Liver (tissue), 9 donors: ENCODE data around the gene NXPE1. TPM values are rescaled to one million over a fixed set of nuclear protein-coding genes. Genes with fewer than 3 reads are reported as not detected.

Experiments used
- DNase-seq: peaks from one replicate; pipeline ENCODE4 v3.0.0-alpha.2; 2017; ENCODE audit warnings: low spot score
- H3K27ac ChIP-seq, 2 donors: one replicate each; pipeline ENCODE4 v1.7.0; 2013; ENCODE audit warnings: inconsistent platforms in 2 of 2, low read length in 2 of 2, control low read depth in 1 of 2, low read depth in 1 of 2, mild to moderate bottlenecking in 1 of 2
- H3K27me3 ChIP-seq, 4 donors: one replicate each; pipeline versions ENCODE4 v1.6.1 to v1.7.0; 2013; ENCODE audit warnings: low read length in 3 of 4, inconsistent platforms in 1 of 4, mild to moderate bottlenecking in 1 of 4, moderate library complexity in 1 of 4; ENCODE audit not compliant: control insufficient read depth in 4 of 4, insufficient read depth in 4 of 4
- H3K36me3 ChIP-seq, 4 donors: one replicate each; pipeline versions ENCODE4 v1.6.1 to v1.7.0; 2013; ENCODE audit warnings: low read length in 3 of 4, mild to moderate bottlenecking in 3 of 4, low read depth in 1 of 4, moderate library complexity in 1 of 4; ENCODE audit not compliant: control insufficient read depth in 4 of 4, insufficient read depth in 3 of 4
- H3K4me1 ChIP-seq, 4 donors: one replicate each; pipeline versions ENCODE4 v1.6.1 to v1.7.0; 2013; ENCODE audit warnings: low read length in 3 of 4, mild to moderate bottlenecking in 3 of 4, moderate library complexity in 1 of 4; ENCODE audit not compliant: control insufficient read depth in 4 of 4, insufficient read depth in 4 of 4
- H3K4me3 ChIP-seq, 3 donors: one replicate each; pipeline versions ENCODE4 v1.6.1 to v1.7.0; 2013; ENCODE audit warnings: low read length in 3 of 3, control low read depth in 1 of 3, low read depth in 1 of 3, mild to moderate bottlenecking in 1 of 3
- H3K9ac ChIP-seq, 2 donors: one replicate each; pipeline ENCODE4 v1.7.0; 2013; ENCODE audit warnings: low read length in 2 of 2, mild to moderate bottlenecking in 2 of 2, moderate library complexity in 2 of 2, control low read depth in 1 of 2, low read depth in 1 of 2
- H3K9me3 ChIP-seq, 4 donors: one replicate each; pipeline versions ENCODE4 v1.6.1 to v1.7.0; 2013; ENCODE audit warnings: low read length in 3 of 4; ENCODE audit not compliant: control insufficient read depth in 4 of 4
- ATF3 ChIP-seq: IDR thresholded peaks from 2 replicates; pipeline ENCODE4 v1.6.1; 2016; ENCODE audit warnings: antibody characterized with exemption
- CTCF ChIP-seq: fragments of 150-350 bp; IDR thresholded peaks from 2 replicates; pipeline ENCODE4 v1.5.1; 2017; ENCODE audit warnings: improper control_type of control experiment, low read depth, low read length; ENCODE audit not compliant: missing input control
- EGR1 ChIP-seq, 2 donors: IDR thresholded peaks; 2 replicates each; pipeline ENCODE4 v1.6.1; 2016 to 2018; ENCODE audit warnings: antibody characterized with exemption in 2 of 2, low read depth in 2 of 2
- FOXA2 ChIP-seq: IDR thresholded peaks from 2 replicates; pipeline ENCODE4 v1.6.1; 2016; ENCODE audit warnings: antibody characterized with exemption
- GABPA ChIP-seq, 2 donors: IDR thresholded peaks in 1 of 2; conservative IDR thresholded peaks in 1 of 2; 2 replicates each; pipeline ENCODE4 v1.6.1; 2016; ENCODE audit warnings: antibody characterized with exemption in 2 of 2, mild to moderate bottlenecking in 1 of 2, moderate library complexity in 1 of 2
- HNF4A ChIP-seq, 2 donors: conservative IDR thresholded peaks; 2 replicates each; pipeline ENCODE4 v1.6.1; 2016; ENCODE audit warnings: antibody characterized with exemption in 2 of 2, mild to moderate bottlenecking in 2 of 2
- HNF4G ChIP-seq: IDR thresholded peaks from 2 replicates; pipeline ENCODE4 v1.6.1; 2016; ENCODE audit warnings: antibody characterized with exemption
- MAX ChIP-seq: IDR thresholded peaks from 2 replicates; pipeline ENCODE4 v1.6.1; 2016; ENCODE audit warnings: antibody characterized with exemption
- NR2F2 ChIP-seq: IDR thresholded peaks from 2 replicates; pipeline ENCODE4 v1.6.1; 2016; ENCODE audit warnings: antibody characterized with exemption
- RAD21 ChIP-seq, 2 donors: IDR thresholded peaks; 2 replicates each; pipeline ENCODE4 v1.6.1; 2016; ENCODE audit warnings: antibody characterized with exemption in 2 of 2, mild to moderate bottlenecking in 2 of 2
- REST ChIP-seq: IDR thresholded peaks from 2 replicates; pipeline ENCODE4 v1.6.1; 2016; ENCODE audit warnings: antibody characterized with exemption, mild to moderate bottlenecking
- RXRA ChIP-seq, 2 donors: IDR thresholded peaks; 2 replicates each; pipeline ENCODE4 v1.6.1; 2017 to 2018; ENCODE audit warnings: antibody characterized with exemption in 2 of 2, mild to moderate bottlenecking in 1 of 2
- SP1 ChIP-seq: IDR thresholded peaks from 2 replicates; pipeline ENCODE4 v1.6.1; 2018; ENCODE audit warnings: antibody characterized with exemption, mild to moderate bottlenecking
- YY1 ChIP-seq: IDR thresholded peaks from 2 replicates; pipeline ENCODE4 v1.6.1; 2016; ENCODE audit warnings: antibody characterized with exemption, mild to moderate bottlenecking
- ZBTB33 ChIP-seq: IDR thresholded peaks from 2 replicates; pipeline ENCODE4 v1.6.1; 2016; ENCODE audit warnings: antibody characterized with exemption
- WGBS: extraction: QIAGEN DNeasy Blood & Tissue Kit; methylation state at CpG from one replicate; pipeline ENCODE4 v1.1.7; 2013; 5-methylcytosine and 5-hydroxymethylcytosine counted together
- polyA plus RNA-seq, 2 donors: library from polyadenylated mRNA; stranded (reverse) in 1 of 2; unstranded in 1 of 2; fragments of 200-250 nt in 1 of 2; fragments of >200 nt in 1 of 2; fragmentation: Nextera tagmentation in 1 of 2; extraction: Ambion mirVana in 1 of 2; gene quantifications; one replicate each; pipeline versions ENCODE4 v1.2.1 to v1.2.3, GENCODE V29; 2013 to 2015
- total RNA-seq, 2 donors: library from RNA; depleted of rRNA; stranded (reverse); fragments of >200 nt; gene quantifications; one replicate each; pipeline ENCODE4 v1.2.3, GENCODE V29; 2014
- donor health status: healthy.
- donor health status: healthy.
- donor health status: healthy.
- donor health status: healthy.
- donor health status: healthy.

The NXPE1 gene
- total and polyA plus RNA-seq, 4 donors: not detected

GRCh38 chr11:114522818-114523217 lies 36.9 kb downstream of the NXPE1 start:
- Histone ChIP-seq H3K27ac (no peak overlapping the region), H3K4me1 (no peaks in the 10 kb centered on the region), H3K4me3 (no peak overlapping the region), H3K27me3 (peaks cover 0 to 2% (median 0%) of the 10 kb centered on the region in 4 donors), H3K36me3 (no peaks in the 10 kb centered on the region), H3K9me3 (peaks cover 4 to 10% (median 5%) of the 10 kb centered on the region in 4 donors), H3K9ac (no peak overlapping the region)
- 59% methylated on average over 2 of the region's 2 CpGs for WGBS
- TF ChIP-seq SP1: no peak
- no peak for TF ChIP-seq NR2F2
- TF ChIP-seq RXRA (IDR thresholded peaks at IDR 0.05): no peak
- no peak for TF ChIP-seq MAX
- TF ChIP-seq GABPA (IDR thresholded peaks at IDR 0.05 in 1 of 2, conservative IDR thresholded peaks at IDR 0.05 in 1 of 2): no peak
- TF ChIP-seq CTCF: no peak
- no peak for TF ChIP-seq HNF4A (conservative IDR thresholded peaks at IDR 0.05)
- TF ChIP-seq REST: no peak
- TF ChIP-seq YY1: no peak
- no peak for DNase-seq

- no peaks in the 10 kb centered on the region for H3K36me3 ChIP-seq
- H3K27ac ChIP-seq: no peak overlapping the region
- no peak overlapping the region for H3K9ac ChIP-seq
- peaks cover 0 to 4% (median 0%) of the 10 kb centered on the region in 4 donors for H3K27me3 ChIP-seq
- H3K9me3 ChIP-seq: peaks cover 0 to 3% (median 0%) of the 10 kb centered on the region in 4 donors
- TF ChIP-seq YY1 (no peak), RAD21 (IDR thresholded peaks at IDR 0.05) (no peak), ATF3 (no peak), FOXA2 (no peak), CTCF (no peak), EGR1 (IDR thresholded peaks at IDR 0.05; ENCODE audit: low read depth in 2 of 2) (no peak), ZBTB33 (no peak), GABPA (IDR thresholded peaks at IDR 0.05 in 1 of 2, conservative IDR thresholded peaks at IDR 0.05 in 1 of 2) (no peak), MAX (no peak), SP1 (no peak), HNF4G (no peak)
- no peak overlapping the region for H3K4me3 ChIP-seq
- DNase-seq: no peak
- 84% methylated on average over 2 of the region's 2 CpGs for WGBS
- no peaks in the 10 kb centered on the region for H3K4me1 ChIP-seq
These were observed 48.1 kb downstream of the NXPE1 start for GRCh38 chr11:114511538-114511937.
